MM.1S (cell line): ENCODE data around the gene KRTAP4-16.
"Not testable (repeated sequence)": the region's sequence is repeated elsewhere in the genome, so short reads cannot be mapped to it uniquely, and the experiment has no call there.

ENCODE experiments used
- DNase-seq: peaks from one replicate; pipeline ENCODE4 v3.0.0-alpha.2; 2015
- H2AFZ ChIP-seq: fragments of 300-600 bp; sonication (generic); 2 replicates; pipeline ENCODE4 v1.6.0; 2016; ENCODE audit warnings: antibody characterized with exemption, low read length
- H3F3A ChIP-seq: fragments of 300-600 bp; sonication (generic); 2 replicates; pipeline ENCODE4 v1.6.1; 2016; ENCODE audit warnings: mild to moderate bottlenecking, antibody characterized with exemption, low read length, moderate library complexity, mixed read lengths; ENCODE audit not compliant: insufficient read depth
- H3K27ac ChIP-seq: fragments of 300-600 bp; sonication (generic); 2 replicates; pipeline ENCODE4 v1.5.1; 2016; ENCODE audit warnings: mild to moderate bottlenecking, low read length
- H3K27me3 ChIP-seq: fragments of 300-600 bp; sonication (generic); replicated peaks from 2 replicates; pipeline ENCODE4 v1.6.0; 2016; ENCODE audit warnings: low read length; ENCODE audit not compliant: insufficient read depth
- H3K36me3 ChIP-seq: fragments of 300-600 bp; sonication (generic); replicated peaks from 2 replicates; pipeline ENCODE4 v1.6.1; 2016; ENCODE audit warnings: mild to moderate bottlenecking, low read length, mixed read lengths; ENCODE audit not compliant: insufficient read depth
- H3K4me1 ChIP-seq: fragments of 300-600 bp; sonication (generic); 2 replicates; pipeline ENCODE4 v1.6.1; 2016; ENCODE audit warnings: low read length, mixed read lengths
- H3K4me2 ChIP-seq: fragments of 300-600 bp; sonication (generic); 2 replicates; pipeline ENCODE4 v1.6.0; 2016; ENCODE audit warnings: low read depth, low read length
- H3K4me3 ChIP-seq: fragments of 300-600 bp; sonication (generic); 2 replicates; pipeline ENCODE4 v1.5.1; 2016; ENCODE audit warnings: low read length, mixed read lengths
- H3K79me2 ChIP-seq: fragments of 300-600 bp; sonication (generic); 2 replicates; pipeline ENCODE4 v1.6.1; 2016; ENCODE audit warnings: mixed run types, low read length, mixed read lengths
- H3K9ac ChIP-seq: fragments of 300-600 bp; sonication (generic); 2 replicates; pipeline ENCODE4 v1.6.1; 2016; ENCODE audit warnings: low read length, mixed read lengths
- H3K9me2 ChIP-seq: fragments of 300-600 bp; sonication (generic); replicated peaks from 2 replicates; pipeline ENCODE4 v1.6.1; 2016; ENCODE audit warnings: mild to moderate bottlenecking, low read length, mixed read lengths; ENCODE audit not compliant: insufficient read depth
- H3K9me3 ChIP-seq: fragments of 300-600 bp; sonication (generic); replicated peaks from 2 replicates; pipeline ENCODE4 v1.6.1; 2016; ENCODE audit warnings: mild to moderate bottlenecking, low read length, mixed read lengths; ENCODE audit not compliant: insufficient read depth
- H4K20me1 ChIP-seq: fragments of 300-600 bp; sonication (generic); 2 replicates; pipeline ENCODE4 v1.6.1; 2016; ENCODE audit warnings: mild to moderate bottlenecking, low read length, moderate library complexity, mixed read lengths; ENCODE audit not compliant: insufficient read depth
- CTCF ChIP-seq: fragments of 300-600 bp; sonication (generic); IDR thresholded peaks from 2 replicates; pipeline ENCODE4 v1.5.1; 2016; ENCODE audit warnings: antibody characterized with exemption, low read length, mixed read lengths
- EZH2 ChIP-seq: fragments of 300-600 bp; sonication (generic); optimal IDR thresholded peaks from 2 replicates; pipeline ENCODE3; 2017; ENCODE audit warnings: low read depth, mild to moderate bottlenecking, antibody characterized with exemption, low read length, mixed read lengths
- EZH2phosphoT487 ChIP-seq: fragments of 300-600 bp; sonication (generic); IDR thresholded peaks from 2 replicates; pipeline ENCODE4 v1.6.1; 2018; ENCODE audit warnings: antibody characterized with exemption, low read length

Gene KRTAP4-16

GRCh38 chr17:41101586-41102259 is at the start of gene KRTAP4-16:
Gene KRTAP4-16 (minus strand): TSS chr17:41102209. CDS start chr17:41102209, 0 bp downstream.
- no peaks in the 10 kb centered on the region for H3K79me2 ChIP-seq
- H2AFZ ChIP-seq, result no peak within 1 kb of the TSS
- H3K4me2 ChIP-seq, result no peak within 1 kb of the TSS
- H3K9me3 ChIP-seq, result no peaks in the 10 kb centered on the region
- DNase-seq, result no peak
- no peaks in the 10 kb centered on the region for H3F3A ChIP-seq
- no peak within 1 kb of the TSS for H3K4me3 ChIP-seq
- no peaks in the 10 kb centered on the region for H3K4me1 ChIP-seq
- H3K9me2 ChIP-seq, result no peaks in the 10 kb centered on the region
- no peak within 1 kb of the TSS for H3K9ac ChIP-seq
- no peaks in the 10 kb centered on the region for H3K27me3 ChIP-seq
- H4K20me1 ChIP-seq, result no peaks in the 10 kb centered on the region
- no peaks in the 10 kb centered on the region for H3K36me3 ChIP-seq
- H3K27ac ChIP-seq, result no peak within 1 kb of the TSS
- TF ChIP-seq EZH2 (no peak), CTCF (no peak), EZH2phosphoT487 (no peak)

DNA sequence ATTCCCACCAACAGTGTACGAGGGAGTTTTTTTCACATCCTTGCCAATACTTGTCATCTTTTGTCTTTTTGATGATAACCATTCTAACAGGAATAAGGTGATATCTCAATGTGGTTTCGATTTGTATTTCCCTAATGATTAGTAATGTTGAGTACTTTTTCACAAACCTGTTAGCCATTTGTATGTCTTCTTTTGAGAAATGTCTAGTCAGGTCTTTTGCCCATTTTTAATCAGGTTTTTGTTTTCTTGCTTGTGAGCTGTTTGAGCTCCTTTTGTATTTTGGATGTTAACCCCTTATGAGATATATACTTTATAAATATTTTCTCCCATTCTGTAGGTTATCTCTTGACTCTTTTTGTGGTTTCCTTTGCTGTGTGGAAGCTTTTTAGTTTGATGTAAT is 49.5 kb upstream of the KRTAP4-16 start:
- Histone ChIP-seq H3K27me3 (no peaks in the 10 kb centered on the region), H3K36me3 (no peaks in the 10 kb centered on the region), H3K4me3 (no peak overlapping the region), H3K9me2 (no peaks in the 10 kb centered on the region), H3K27ac (no peak overlapping the region), H4K20me1 (no peaks in the 10 kb centered on the region), H3K79me2 (no peaks in the 10 kb centered on the region), H3K4me1 (no peaks in the 10 kb centered on the region), H2AFZ (no peak overlapping the region), H3F3A (no peaks in the 10 kb centered on the region), H3K4me2 (no peak overlapping the region), H3K9ac (no peak overlapping the region), H3K9me3 (no peaks in the 10 kb centered on the region)
- DNase-seq, result no peak
- TF ChIP-seq EZH2phosphoT487, result no peak

GRCh38 chr17:41150026-41150425 is 48.0 kb upstream of the KRTAP4-16 start:
- Histone ChIP-seq H2AFZ (no peak overlapping the region), H3K79me2 (no peaks in the 10 kb centered on the region), H4K20me1 (no peaks in the 10 kb centered on the region), H3K9me2 (no peaks in the 10 kb centered on the region), H3K4me2 (no peak overlapping the region), H3F3A (no peaks in the 10 kb centered on the region), H3K4me3 (no peak overlapping the region), H3K36me3 (no peaks in the 10 kb centered on the region), H3K9me3 (no peaks in the 10 kb centered on the region), H3K9ac (no peak overlapping the region), H3K4me1 (no peaks in the 10 kb centered on the region), H3K27me3 (no peaks in the 10 kb centered on the region), H3K27ac (no peak overlapping the region)
- no peak for DNase-seq
- TF ChIP-seq EZH2phosphoT487 (no peak), CTCF (no peak), EZH2 (no peak)

DNA sequence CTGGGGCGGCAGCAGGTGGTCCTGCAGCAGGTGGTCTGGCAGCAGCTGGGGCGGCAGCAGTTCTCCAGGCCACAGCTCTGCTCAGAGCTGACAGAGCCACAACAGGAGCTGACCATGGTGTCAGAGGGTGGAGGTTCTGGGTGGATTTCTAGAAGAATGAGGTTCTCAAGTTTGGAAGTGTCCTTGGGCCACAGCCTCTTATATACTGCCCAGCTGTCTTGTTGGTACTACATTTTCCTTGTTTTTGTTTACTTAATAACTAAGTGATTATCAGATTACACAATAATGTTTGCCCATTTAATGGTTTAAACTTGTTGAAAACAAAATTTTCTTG is 47.6 kb upstream of the KRTAP4-16 start, which contains the start of gene KRTAP4-5:
KRTAP4-5 (minus strand) TSS at position 174 of the 334 bp plus-strand sequence; CDS start at position 116, 58 bp downstream.
- no peak within 1 kb of the TSS for H3K4me2 ChIP-seq
- H3K27ac ChIP-seq, result no peak within 1 kb of the TSS
- H3K9me2 ChIP-seq, result no peaks in the 10 kb centered on the region
- no peak within 1 kb of the TSS for H2AFZ ChIP-seq
- no peaks in the 10 kb centered on the region for H3F3A ChIP-seq
- H3K79me2 ChIP-seq, result no peaks in the 10 kb centered on the region
- H3K27me3 ChIP-seq, result no peaks in the 10 kb centered on the region
- no peaks in the 10 kb centered on the region for H4K20me1 ChIP-seq
- H3K4me3 ChIP-seq, result no peak within 1 kb of the TSS
- no peak for DNase-seq
- TF ChIP-seq CTCF (no peak), EZH2 (no peak), EZH2phosphoT487 (no peak)
- no peak within 1 kb of the TSS for H3K9ac ChIP-seq
- H3K9me3 ChIP-seq, result no peaks in the 10 kb centered on the region
- H3K36me3 ChIP-seq, result no peaks in the 10 kb centered on the region
- no peaks in the 10 kb centered on the region for H3K4me1 ChIP-seq

DNA sequence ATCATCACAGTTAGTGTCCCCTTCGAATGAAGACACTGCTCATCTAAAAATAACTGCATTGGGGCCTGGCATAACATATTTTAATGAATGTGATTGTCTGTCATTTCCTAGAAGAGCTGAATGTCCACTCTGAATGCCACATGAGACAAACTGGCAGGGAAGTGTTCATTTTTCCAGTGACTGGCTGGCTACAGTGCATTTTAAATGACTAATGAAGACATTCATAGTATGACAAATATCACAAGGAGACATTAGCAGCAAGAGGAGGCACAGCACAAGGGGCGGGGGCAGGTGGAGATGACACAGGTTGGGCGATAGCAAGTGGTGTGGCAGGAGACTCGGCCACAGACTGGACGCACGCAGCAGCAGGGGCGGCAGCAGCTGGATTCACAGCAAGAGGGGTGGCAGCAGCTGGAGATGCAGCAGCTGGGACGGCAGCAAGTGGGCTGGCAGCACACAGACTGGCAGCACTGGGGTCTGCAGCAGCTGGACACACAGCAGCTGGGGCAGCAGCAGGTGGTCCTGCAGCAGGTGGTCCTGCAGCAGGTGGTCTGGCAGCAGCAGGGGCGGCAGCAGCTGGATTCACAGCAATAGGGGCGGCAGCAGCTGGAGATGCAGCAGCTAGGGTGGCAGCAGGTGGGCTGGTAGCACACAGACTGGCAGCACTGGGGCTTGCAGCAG is 47.1 kb upstream of the KRTAP4-16 start:
- H3F3A ChIP-seq, H3K36me3 ChIP-seq, H3K9me2 ChIP-seq, H2AFZ ChIP-seq, H3K9ac ChIP-seq, H3K4me3 ChIP-seq, H3K9me3 ChIP-seq, H4K20me1 ChIP-seq, H3K79me2 ChIP-seq, H3K27ac ChIP-seq, H3K27me3 ChIP-seq, DNase-seq, H3K4me2 ChIP-seq, H3K4me1 ChIP-seq: not testable (repeated sequence)
